Right lobe of liver (tissue), 6 donors: ENCODE results near the gene DLGAP4. TPM values are rescaled to one million over a fixed set of nuclear protein-coding genes. Genes with fewer than 3 reads are reported as not detected.

Experiments used
- ATAC-seq, 4 donors: fragments of 200-7000 bp; cut with Tn5 transposase; one replicate each; pipeline ENCODE4 v1.9.1; 2020; ENCODE audit warnings: mild to moderate bottlenecking in 4 of 4, moderate library complexity in 4 of 4
- DNase-seq, 3 donors: peaks; one replicate each; pipeline ENCODE4 v3.0.0-alpha.2; 2020
- H3K27ac ChIP-seq, 3 donors: fragments of 200-600 bp; one replicate each; pipeline ENCODE4 v1.8.0; 2022
- H3K27me3 ChIP-seq, 2 donors: fragments of 200-600 bp; one replicate each; pipeline ENCODE4 v1.8.0; 2022
- H3K36me3 ChIP-seq, 4 donors: fragments of 200-600 bp; sonication (generic) in 1 of 4; one replicate each; pipeline versions ENCODE4 v1.5.1 to v1.8.0; 2017 to 2022; ENCODE audit warnings: control low read depth in 1 of 4
- H3K4me1 ChIP-seq, 4 donors: fragments of 200-600 bp; sonication (generic) in 1 of 4; one replicate each; pipeline versions ENCODE4 v1.5.1 to v1.8.0; 2017 to 2022; ENCODE audit warnings: control low read depth in 1 of 4
- H3K4me3 ChIP-seq, 3 donors: fragments of 200-600 bp; one replicate each; pipeline ENCODE4 v1.8.0; 2022
- H3K9me3 ChIP-seq, 4 donors: fragments of 200-600 bp; sonication (generic) in 1 of 4; one replicate each; pipeline versions ENCODE4 v1.5.1 to v1.8.0; 2017 to 2022; ENCODE audit warnings: control low read depth in 1 of 4
- CTCF ChIP-seq, 4 donors: fragments of 200-600 bp in 3 of 4; fragments of 450-650 bp in 1 of 4; IDR thresholded peaks; one replicate each; pipeline versions ENCODE4 v1.5.1 to v1.8.0; 2016 to 2022; ENCODE audit warnings: antibody characterized with exemption in 4 of 4, mild to moderate bottlenecking in 2 of 4
- POLR2A ChIP-seq: fragments of 450-650 bp; IDR thresholded peaks from one replicate; pipeline ENCODE4 v1.6.1; 2017; ENCODE audit warnings: antibody characterized with exemption, mild to moderate bottlenecking
- WGBS: methylation state at CpG from one replicate; pipeline ENCODE4 v1.1.6; 2018; ENCODE audit warnings: low coverage, low lambda C conversion rate; ENCODE audit not compliant: insufficient coverage; ENCODE audit errors: missing lambda C conversion rate; 5-methylcytosine and 5-hydroxymethylcytosine counted together
- intact Hi-C, 2 donors: fragments of 100-400 bp; cut with DNase I; formaldehyde crosslinking; loops; one replicate each; pipeline versions ENCODE4 v1.11.2 to v1.14.1; 2022
- total RNA-seq, 6 experiments: library from RNA; depleted of rRNA in 2 of 6; stranded (reverse); fragments of >200 nt in 2 of 6; fragmentation: NEBNext Ultra II Directional in 3 of 6; extraction: Animal tissue kit (Norgen Biotek cat#: 25700) in 3 of 6; gene quantifications; one replicate each; pipeline versions ENCODE4 v1.1.0 to v1.2.4, GENCODE V29; 2016 to 2023
- donor health status: DM: no; HTN: yes; CAD: no.
- donor health status: DM: no; HTN: no; CAD: no.
- donor health status: DM: no; HTN: no; CAD: no.
- donor health status: DM: no; HTN: yes; CAD: no.
- donor health status: DM: no; HTN: yes; CAD: no.

Gene DLGAP4
- total RNA-seq, 6 experiments from 2014 or later: 15.5 to 35.1 (median 23.2) TPM

GRCh38 chr20:36344517-36345132 lies 38.5 kb downstream of the DLGAP4 start:
- no peaks in the 10 kb centered on the region for H3K9me3 ChIP-seq
- H3K4me1 ChIP-seq: no peaks in the 10 kb centered on the region
- no peak for DNase-seq
- H3K27ac ChIP-seq: no peak overlapping the region
- peak; percentile 41 to 68 (median 47) for ATAC-seq
- intact Hi-C loops: no loop called here
- H3K36me3 ChIP-seq: no peaks in the 10 kb centered on the region
- TF ChIP-seq CTCF (IDR thresholded peaks at IDR 0.05) (no peak), POLR2A (no peak)
- no peak overlapping the region for H3K4me3 ChIP-seq
- H3K27me3 ChIP-seq: no peaks in the 10 kb centered on the region
- 20% methylated on average over 1 of the region's 4 CpGs for WGBS

GRCh38 chr20:36346256-36346655 lies 40.1 kb downstream of the DLGAP4 start:
- H3K27ac ChIP-seq: no peak overlapping the region
- ATAC-seq: no peak
- no CpG with 5 or more reads among the region's 3 CpGs for WGBS
- H3K36me3 ChIP-seq: no peaks in the 10 kb centered on the region
- H3K4me1 ChIP-seq: no peaks in the 10 kb centered on the region
- no peak for DNase-seq
- no peaks in the 10 kb centered on the region for H3K9me3 ChIP-seq
- no peak overlapping the region for H3K4me3 ChIP-seq
- H3K27me3 ChIP-seq: no peaks in the 10 kb centered on the region
- intact Hi-C loops: no loop called here
- TF ChIP-seq POLR2A (no peak), CTCF (IDR thresholded peaks at IDR 0.05) (no peak)

- H3K36me3 ChIP-seq: no peaks in the 10 kb centered on the region
- ATAC-seq (no peak), DNase-seq (no peak)
- WGBS: 78% methylated on average over 8 of the region's 16 CpGs
- no peaks in the 10 kb centered on the region for H3K9me3 ChIP-seq
- no peak overlapping the region for H3K4me3 ChIP-seq
- TF ChIP-seq POLR2A (no peak), CTCF (IDR thresholded peaks at IDR 0.05) (no peak)
- intact Hi-C loops: no loop called here
- no peaks in the 10 kb centered on the region for H3K27me3 ChIP-seq
- no peak overlapping the region for H3K27ac ChIP-seq
- H3K4me1 ChIP-seq: no peaks in the 10 kb centered on the region
Measured at GRCh38 chr20:36349384-36350170, 43.4 kb downstream of the DLGAP4 start.

GRCh38 chr20:36350439-36350838 lies 44.3 kb downstream of the DLGAP4 start:
- intact Hi-C loops: no loop called here
- H3K9me3 ChIP-seq: no peaks in the 10 kb centered on the region
- H3K4me3 ChIP-seq: no peak overlapping the region
- no peaks in the 10 kb centered on the region for H3K36me3 ChIP-seq
- H3K27ac ChIP-seq: no peak overlapping the region
- TF ChIP-seq POLR2A: no peak
- TF ChIP-seq CTCF (IDR thresholded peaks at IDR 0.05): no peak
- WGBS: no CpG with 5 or more reads among the region's 1 CpG
- ATAC-seq (no peak), DNase-seq (no peak)
- H3K4me1 ChIP-seq: no peaks in the 10 kb centered on the region
- H3K27me3 ChIP-seq: no peaks in the 10 kb centered on the region
